MM.1S (cell line): Measurements from ENCODE around the gene TMEM17.

Source experiments
- EZH2 ChIP-seq: fragments of 300-600 bp; sonication (generic); optimal IDR thresholded peaks from 2 replicates; pipeline ENCODE3; 2017; ENCODE audit warnings: low read depth, mild to moderate bottlenecking, antibody characterized with exemption, low read length, mixed read lengths
- TF ChIP-seq, protein P1 (sequence below): fragments of 300-600 bp; sonication (generic); IDR thresholded peaks from 2 replicates; pipeline ENCODE4 v1.5.1; 2016; ENCODE audit warnings: antibody characterized with exemption, low read length, mixed read lengths

DNA sequence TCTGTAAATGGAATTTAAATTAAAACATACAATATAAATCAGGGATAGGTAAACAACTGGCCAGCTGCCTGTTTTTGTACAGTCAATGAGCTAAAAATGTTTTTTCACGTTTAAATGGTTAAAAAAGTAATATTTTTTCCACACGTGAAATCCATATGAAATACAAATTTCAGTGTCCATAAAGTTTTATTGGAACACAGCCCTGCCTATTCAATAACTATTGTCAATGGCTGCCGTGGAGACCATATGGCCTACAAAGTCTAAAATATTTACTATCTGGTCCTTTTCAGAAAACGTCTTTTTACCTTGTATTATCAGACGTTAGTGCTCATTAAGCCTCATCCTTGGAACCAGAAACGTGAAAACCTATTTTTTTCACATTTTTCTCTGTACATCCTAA lies 1.3 kb downstream of the TMEM17 start:
- TF ChIP-seq, protein P1, sequence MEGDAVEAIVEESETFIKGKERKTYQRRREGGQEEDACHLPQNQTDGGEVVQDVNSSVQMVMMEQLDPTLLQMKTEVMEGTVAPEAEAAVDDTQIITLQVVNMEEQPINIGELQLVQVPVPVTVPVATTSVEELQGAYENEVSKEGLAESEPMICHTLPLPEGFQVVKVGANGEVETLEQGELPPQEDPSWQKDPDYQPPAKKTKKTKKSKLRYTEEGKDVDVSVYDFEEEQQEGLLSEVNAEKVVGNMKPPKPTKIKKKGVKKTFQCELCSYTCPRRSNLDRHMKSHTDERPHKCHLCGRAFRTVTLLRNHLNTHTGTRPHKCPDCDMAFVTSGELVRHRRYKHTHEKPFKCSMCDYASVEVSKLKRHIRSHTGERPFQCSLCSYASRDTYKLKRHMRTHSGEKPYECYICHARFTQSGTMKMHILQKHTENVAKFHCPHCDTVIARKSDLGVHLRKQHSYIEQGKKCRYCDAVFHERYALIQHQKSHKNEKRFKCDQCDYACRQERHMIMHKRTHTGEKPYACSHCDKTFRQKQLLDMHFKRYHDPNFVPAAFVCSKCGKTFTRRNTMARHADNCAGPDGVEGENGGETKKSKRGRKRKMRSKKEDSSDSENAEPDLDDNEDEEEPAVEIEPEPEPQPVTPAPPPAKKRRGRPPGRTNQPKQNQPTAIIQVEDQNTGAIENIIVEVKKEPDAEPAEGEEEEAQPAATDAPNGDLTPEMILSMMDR = no peak
- no peak for TF ChIP-seq EZH2
